Stimulated activated CD4-positive, alpha-beta T cell treated with anti-CD3 and anti-CD28 coated beads, TNF-alpha, amount 100 ng/mL, for 1 hour (primary cell): ENCODE results near the gene CDH26.
A peak's percentile ranks its signal among the peaks of the same experiment; 100 is the strongest.
"Not testable (repeated sequence)": the region's sequence is repeated elsewhere in the genome, so short reads cannot be mapped to it uniquely, and the experiment has no call there.

ENCODE experiments used
- DNase-seq, 3 donors: peaks; one replicate each; pipeline ENCODE4 v3.0.0-alpha.2; 2020; ENCODE audit warnings: low read depth in 3 of 3, low spot score in 1 of 3

Gene CDH26

DNA sequence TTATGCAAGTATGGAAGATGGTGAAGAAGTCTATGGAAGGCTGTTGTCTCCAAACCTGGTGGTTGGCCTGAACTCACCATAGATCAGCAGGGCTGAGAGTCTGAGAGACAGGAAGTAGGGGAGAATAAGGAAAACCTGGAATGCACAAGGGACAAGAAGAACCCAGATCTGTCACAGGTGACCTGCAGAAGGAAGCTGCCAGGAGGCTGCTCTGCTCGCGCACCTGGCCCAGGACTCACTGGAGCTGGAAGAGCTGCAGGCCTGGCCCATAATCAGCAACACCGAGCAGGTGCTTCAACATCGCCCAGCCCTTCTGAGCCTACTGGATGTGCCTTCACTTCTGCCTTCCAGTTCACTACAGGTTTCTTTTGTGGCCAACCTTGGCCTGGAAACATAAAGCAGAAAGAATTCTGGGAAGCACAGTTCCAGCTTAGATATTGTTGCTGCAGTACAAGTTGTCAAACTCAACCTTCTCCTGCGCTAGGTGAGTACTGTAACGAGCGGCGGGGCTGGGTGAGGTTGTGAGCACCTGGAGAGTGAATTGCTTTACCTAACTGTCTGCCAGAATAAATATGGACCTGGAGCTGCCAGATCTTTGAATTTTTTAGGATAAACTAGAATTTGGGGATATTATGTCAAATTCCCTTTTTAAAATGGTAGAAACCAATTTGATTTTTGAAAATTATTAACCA, 82.4 kb downstream of the CDH26 start:
- DNase-seq, result no peak

DNA sequence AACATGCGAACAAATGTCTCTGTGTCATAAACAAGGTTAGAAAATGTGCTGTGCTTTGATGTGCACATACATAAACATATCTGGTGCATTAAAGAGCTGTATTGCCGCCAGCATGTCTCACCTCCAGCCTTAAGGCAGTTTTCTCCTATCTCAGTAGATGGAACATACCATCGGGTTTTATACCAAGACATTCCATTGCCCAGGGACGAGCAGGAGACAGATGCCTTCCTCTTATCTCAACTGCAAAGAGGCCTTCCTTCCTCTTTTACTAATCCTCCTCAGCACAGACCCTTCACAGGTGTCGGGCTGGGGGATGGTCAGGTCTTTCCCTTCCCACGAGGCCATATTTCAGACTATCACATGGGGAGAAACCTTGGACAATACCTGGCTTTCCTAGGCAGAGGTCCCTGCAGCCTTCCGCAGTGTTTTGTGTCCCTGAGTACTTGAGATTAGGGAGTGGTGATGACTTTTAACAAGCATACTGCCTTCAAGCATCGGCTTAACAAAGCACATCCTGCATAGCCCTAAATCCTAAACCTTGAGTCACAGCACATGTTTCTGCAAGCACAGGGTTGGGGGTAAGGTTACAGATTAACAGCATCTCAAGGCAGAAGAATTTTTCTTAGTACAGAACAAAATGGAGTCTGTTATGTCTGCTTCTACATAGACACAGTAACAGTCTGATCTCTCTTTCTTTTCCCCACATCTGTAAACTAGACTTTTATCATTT, 83.4 kb downstream of the CDH26 start:
- DNase-seq, result not testable (repeated sequence)

DNA sequence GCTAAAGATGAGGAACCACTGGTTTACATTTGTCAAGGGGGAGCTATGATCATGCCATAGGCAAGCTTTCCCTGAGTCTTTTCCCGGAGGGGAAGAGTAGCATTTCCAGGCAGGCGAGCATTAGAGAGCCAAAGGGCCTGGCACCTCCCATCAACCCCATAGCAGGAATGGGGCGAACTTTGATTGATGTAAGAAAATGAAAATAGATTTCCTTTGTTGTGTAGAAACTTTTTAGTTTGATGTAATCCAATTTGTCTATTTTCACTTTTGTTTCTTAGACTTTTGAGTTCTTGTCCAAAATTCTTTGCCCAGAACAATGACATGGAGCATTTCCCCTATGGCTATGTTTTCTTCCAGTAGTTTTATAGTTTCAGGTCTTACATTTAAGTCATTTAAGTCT, 85.2 kb downstream of the CDH26 start:
- DNase-seq, result no peak

DNA sequence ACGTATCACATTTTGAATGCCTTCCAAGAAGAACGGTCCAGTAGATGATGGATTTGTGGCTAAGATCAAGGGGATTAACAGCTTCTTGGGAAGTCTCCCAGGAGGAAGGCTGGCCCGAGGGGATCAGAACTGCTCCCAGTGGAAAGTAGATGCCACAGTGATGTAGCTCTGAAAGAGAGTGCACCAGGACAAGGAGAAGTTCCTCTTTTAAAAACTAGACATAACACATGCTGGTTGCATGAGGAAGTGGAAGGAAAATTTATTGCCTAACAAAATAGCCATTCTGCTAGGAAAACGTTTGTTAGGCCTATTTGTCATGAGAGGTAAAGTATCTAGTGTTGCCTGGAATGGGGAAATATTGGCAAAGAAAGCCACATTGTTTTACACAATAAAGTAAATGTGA, 87.8 kb downstream of the CDH26 start:
- DNase-seq, result no peak

DNA sequence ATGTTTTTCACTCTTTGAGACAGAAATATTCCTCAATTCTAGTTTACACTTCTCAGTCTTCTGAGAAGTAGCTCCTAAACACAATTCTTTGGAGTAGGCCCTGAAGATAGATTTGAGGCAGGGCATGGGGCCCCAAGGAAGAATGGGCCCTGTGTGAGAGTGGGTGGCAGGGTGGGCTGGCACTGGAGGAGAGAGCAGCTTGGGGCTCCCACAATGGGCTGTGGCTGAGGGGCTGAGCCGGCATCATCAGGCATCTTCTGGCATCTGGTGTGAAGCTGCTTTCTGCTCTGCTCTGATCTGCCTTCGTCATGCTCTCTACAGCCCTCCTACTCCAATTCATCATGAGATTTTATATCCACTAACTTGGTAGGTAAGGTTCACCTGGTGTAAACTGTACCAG, 88.2 kb downstream of the CDH26 start:
- DNase-seq, result no peak

DNA sequence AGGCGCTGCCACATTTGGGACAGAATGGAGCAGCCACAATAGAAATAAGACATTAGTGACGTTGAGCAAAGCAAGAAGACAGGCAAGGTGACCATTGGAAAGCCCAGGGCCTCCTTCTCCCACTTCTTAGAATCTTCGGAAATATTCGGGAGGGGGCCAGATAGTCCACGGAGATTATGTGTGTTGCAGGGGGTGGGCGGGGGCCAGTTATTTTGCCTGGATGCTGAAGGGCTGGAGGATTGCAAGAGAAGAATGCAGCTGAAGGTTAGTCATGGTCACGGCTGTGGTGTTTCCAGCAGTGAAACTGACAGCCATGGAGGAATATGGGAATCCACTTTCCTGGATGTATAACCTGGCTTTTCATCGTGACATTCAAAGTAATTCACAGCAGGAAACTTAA, 88.6 kb downstream of the CDH26 start:
- DNase-seq, result no peak

DNA sequence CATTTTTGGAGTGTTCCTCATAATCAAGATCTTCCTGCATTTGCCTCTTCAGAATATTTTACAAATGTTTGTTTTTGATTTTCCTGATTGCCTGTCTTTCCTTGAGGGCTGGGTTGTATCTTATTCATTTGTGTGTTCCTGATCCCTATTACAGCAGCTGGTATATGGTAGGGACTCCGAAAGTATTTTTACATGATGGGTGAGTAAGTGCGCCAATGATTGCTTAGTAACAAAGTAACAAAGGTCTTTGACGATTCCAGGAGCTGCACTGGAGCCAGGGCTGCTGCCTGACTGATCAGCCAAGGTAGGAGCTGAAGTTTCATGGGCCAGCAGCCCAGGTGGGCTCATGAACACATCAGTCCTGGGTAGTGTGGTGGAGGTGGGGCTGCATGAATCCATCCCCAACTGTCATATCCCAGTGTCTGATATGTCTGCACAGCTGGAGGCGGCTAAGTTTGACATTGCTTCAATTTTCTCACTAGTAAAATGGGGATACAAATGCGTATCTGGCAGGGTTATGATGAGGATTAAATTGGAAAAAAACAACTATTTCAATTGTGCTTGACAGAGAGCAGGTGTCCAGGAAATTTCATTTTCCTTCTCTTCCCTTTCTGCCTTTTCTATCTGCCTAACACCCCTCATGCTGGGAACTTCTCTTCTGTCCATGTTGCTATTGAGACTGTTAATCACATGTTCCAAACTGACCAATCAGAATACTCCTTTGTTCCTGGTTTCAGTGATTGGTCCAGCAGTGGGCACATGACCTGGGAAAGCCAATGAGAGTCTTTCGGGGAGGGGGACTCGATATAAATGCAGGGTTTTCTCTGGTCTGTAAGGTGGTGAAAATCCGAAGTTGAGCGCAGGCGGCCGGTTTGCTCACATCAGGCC, 90.7 kb downstream of the CDH26 start:
- DNase-seq, result no peak

DNA sequence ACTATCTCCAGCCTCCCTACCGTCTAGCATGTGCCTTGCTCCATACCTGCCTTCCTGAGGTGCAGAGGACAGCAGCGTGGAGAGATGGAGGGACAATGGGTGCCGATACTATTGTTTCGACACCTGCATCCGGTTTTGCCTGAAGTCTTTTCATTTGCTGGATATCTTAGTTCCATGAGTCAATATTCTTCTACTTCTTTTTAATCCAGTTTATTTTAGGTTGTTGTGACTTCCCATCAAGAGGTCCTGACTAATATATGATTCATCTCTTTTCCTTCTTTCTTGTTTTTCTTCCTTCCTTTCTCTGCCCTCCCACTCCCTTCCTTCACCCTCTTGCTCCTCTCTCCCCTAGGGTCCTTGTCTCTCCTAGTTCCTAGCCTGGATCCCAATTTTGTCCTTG, 91.4 kb downstream of the CDH26 start:
- DNase-seq, result no peak

DNA sequence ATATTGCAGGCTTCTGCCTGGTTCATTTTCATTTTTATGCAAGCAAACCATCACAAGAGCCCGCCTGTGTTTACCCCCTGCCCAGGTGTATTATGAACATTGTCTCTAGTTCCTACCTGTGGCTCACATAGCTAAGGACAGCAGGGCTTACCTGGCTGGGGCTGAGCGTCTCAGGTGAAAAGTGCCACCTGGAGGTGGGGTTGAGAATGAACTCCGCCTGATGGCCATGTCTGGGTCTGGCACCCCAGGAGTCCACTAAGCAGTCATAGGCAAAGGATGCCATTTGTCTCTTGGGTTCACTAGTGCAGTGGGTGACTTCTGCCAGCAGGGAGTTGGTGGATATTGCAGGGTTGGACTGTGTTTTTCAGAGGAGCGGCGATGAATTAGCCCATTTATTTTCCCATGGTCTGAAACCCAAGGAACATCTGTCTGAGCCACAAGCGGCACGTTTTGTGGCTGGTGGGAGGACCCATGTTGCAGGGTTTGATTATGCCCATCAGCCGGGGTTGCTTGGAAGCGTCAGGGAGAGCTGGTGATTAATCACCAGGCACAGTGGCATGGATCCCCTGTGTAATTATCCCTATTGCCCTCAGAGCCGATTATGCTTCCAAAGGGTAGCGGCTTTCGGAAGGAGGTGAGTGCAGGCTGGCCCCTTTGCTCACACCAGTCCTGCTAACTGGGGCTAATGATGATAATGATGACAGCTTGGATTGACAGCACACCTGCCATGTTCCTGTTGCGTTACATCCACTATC, 92.1 kb downstream of the CDH26 start:
- DNase-seq, result no peak

DNA sequence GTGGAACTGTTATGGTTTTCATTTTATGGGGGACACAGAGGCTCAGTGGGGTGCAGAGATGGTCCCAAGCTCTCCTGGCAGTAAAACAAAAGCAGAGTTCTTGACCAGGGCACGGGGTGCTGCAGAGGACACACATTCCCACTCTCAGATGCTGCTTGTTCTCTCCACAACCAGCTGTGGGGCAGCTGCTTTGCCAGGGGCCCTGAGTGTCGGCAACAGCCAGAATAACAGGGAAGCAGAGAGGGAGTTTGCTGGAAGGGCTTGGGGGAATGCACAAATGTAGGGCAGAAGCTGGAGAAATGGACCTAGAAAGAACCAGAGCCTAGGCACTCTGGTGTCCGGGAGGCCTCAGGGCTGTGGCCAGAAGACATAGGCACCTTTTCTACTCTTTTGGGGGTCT, 93.7 kb downstream of the CDH26 start:
- no peak for DNase-seq

DNA sequence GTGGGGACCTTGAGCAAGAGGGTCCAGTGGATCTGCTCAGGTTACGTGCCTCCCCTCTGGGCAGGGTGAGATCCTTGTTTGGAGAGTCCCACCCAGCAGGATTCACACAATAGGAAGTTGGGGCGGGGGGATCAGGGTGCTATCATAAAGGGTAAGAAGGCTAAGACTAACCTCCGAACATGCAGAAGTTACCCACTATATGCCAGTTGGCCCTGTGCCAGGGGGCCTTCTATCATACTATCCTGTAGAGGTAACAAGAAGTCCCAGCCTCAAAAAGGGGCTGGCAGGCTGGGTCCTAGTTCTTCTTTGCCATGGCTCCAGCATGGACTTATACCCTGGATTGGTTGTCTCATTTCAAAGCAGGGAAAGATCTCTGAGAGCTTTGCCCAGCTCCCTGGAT, 94.1 kb downstream of the CDH26 start:
- DNase-seq, result no peak

DNA sequence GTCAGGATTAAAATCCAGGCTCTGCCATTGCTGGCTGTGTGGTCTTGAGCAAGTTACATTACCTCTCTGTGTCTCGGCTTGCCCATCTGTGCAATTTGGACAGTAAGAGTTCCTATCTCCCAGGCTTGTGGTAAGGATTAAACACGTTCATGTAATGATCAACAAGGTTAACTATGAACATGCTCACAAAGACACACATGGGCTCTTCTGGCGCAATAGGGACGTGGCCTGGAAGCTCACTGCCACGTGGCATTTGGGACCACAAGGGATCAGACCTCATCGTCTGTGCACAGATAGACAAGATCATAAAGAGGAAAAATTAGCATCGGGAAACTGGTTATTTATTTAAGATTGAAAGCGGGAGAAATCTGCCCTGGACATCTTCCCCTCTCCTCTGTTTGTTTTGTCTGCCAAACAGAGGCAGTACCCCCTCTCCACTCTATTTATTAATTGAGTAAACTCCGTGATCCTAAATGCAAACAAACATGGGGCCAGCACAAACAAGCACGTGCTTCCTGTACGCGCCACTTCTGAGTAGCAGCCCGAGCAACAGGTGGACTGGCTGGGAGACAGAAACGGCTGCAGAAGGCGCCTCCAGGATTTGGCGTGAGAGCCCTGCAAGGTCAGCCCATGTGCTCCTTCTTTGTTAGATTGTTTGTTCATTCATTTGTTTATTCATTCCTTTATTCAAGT, 95.0 kb downstream of the CDH26 start:
- no peak for DNase-seq

DNA sequence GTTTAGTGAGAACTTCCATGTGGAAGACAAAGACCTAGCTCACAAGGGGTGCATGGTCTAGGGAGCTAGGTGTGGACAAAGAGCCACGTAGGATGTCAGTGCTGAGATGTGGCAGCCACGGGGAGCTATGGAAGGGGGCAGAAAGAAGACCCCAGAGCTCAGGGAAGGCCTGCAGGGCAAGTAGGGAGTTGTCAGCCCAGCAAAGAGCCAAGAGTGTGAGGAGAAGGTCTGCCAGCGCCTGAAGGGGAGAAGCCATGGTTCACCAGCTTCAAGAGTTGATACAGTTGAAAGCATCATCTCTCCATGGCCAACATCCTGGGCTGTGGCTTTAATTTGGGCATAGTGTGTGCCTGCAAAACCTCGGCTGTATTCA, 95.6 kb downstream of the CDH26 start:
- no peak for DNase-seq

DNA sequence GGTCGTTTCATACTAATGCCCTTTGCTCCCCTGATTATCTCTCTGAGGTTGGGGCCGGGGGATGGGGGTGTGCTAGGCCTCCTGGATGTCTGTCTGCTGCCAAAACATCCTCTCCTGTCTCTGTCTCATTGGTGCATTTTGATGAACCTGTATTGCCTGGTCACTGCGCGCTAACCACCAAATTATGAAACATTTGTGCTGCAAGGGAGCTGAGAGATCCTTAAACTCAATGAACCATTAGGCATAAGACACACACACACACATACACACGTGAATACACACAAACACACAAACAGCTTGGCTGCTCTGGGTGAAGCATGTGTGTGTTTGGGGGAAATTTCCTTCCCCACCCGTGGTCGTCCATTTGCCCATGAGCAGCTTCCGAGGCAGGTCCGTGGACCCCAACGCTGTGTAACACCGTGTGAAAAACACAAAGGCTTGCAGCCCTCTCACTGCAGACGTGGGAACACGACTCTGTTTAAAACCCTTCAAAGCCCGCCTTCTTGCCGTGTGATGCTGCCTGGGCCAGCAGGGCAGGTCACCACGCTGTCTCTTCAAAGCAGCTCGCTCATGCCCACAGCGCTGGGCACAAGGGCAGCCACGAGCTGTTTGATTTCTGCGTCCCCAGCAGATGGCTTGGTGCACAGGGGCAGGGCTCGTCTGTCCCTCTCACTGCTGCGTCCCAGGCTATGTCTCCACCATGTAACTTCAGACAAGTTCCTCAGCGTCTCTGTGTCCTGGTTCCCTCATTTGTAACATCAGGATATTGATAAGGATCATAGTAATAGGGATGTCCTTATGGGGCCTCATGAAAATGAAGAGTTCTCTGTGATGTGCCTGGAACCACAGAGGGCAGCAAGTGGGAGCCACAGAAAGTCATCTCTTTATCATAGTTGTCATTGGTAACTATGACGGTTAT, 96.8 kb downstream of the CDH26 start:
- DNase-seq, result no peak

DNA sequence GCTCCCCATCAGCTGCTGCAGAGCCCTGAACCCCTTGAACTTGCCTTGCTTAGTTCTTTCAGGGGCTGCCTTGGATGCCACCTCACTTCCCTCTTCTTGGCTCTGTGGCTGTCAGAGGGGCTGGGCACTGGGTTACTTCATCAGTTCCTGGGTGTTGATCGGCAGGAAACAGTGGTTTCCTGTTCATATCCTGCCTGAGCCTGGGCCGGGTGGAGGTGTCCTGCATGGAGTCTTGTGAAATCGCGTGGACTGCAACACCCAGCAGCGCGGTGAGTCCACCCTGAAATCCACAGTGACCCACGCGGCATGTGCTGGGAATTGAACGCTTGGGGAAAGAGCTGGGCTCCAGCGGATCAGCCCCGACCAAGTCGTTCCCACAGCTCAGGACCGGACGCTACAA, 97.5 kb downstream of the CDH26 start:
- DNase-seq, result no peak

DNA sequence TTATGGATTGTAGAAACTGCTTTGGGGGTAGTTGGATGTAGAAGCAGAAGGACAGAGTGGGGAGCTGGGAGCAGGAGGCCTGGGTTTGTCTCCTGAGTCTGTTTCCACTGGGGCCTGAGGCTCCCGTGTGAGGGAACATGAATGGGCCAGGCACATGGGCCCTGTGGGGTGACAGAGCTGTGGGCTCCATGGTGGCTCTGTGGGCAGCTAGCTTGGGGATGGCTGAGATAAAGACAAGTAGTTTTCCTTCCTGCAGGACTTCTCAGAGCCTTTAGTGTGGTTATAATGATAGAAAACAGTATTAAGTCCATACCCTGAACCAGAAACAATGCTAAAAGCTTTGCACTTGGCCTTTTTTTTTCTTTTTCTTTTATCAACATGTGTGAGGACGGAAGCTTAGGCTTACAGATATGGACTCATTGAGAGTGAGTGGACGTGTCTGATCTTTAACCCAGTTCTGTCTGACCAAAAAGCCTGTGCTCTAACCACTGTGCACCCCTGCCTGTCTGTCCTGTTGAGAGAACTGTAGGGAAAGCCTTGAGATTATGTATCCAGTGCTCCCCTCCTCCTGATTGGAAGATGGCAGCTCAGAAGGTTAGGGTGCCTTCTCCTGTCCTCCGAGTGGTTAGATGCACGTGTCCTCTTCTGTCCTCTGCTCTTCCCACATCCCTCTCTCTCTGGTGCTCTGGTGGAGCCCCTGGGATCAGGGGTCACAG, 98.3 kb downstream of the CDH26 start:
- no peak for DNase-seq

DNA sequence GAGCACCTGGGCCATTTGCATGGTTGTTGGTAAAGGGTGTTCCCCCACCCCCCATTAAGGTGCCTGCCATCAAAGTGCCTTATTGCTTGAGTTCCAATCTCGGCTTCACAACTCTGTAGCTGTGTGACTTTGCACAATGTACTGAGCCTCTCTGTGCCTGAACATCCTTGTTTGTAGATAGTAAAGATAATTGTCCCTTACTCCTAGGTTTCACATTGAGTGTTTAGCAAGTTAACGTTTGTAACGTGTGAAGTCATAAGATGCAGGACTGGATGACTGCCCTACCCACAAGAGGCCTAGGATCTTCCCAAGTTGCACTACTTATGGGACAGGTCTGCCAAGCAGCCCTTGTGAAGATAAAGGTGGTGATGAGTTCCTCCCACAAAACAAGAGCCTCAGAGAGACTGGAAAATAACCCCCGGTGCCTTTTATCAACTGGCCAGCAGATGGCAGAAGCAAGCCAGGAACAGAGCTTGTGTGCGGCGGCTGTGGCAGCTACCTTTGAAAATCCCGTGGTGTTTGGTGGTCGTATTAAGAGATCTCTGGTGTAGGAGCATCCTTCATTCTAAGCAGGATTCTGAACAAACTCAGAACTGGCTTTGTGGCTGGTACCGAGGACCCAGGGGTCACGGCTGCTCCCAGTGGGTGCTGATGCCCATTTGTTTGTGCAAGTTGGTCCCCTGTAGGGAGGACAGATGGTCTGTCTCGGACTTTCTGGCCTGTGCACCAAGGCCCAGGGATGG, 99.1 kb downstream of the CDH26 start:
- DNase-seq, result peak in 2 of 3 donors; percentile 21 to 46
